ENCODE measurements around the gene EPB41L2. TPM values are rescaled to one million over a fixed set of nuclear protein-coding genes. Genes with fewer than 3 reads are reported as not detected.

EPB41L2 gene
- total RNA-seq, 1 donor from 2014 or later = 314 TPM

DNA sequence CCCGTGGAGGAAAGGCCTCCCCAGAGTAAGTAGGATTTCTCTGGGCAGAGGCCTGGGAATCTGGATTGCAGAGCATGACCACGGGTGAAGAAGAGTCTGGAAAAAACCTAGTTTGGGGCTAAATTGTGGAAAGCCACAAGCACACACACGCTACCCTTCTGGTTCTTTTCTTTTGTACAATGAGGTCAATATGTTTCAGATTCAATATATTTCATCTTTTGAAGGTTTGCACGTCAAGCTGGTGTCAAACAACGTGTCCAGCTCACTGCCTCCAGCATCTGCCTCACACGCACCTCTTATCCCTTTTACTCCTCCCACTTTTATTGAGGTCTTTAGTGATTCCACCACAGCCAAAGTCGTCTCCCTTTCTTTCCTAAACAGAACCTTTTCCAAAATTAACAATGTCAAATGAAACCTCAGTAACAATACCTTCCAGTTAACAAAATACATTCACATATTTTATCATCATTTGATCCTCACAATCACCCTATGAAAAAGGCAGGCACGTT lies 773 bp upstream of the EPB41L2 start:
- H3K9me3 Mint-ChIP-seq (ENCODE audit: unreplicated experiment) = no peaks in the 10 kb centered on the region
- DNase-seq (ENCODE audit: low spot score) = no peak
- H3K4me1 Mint-ChIP-seq (ENCODE audit: unreplicated experiment) = peaks cover 39% of the 10 kb centered on the region
- peaks cover 9% of the 10 kb centered on the region for H3K36me3 Mint-ChIP-seq (ENCODE audit: low read depth, unreplicated experiment)
- peak overlapping the region; percentile 80 for H3K27ac Mint-ChIP-seq (ENCODE audit: unreplicated experiment)
- H3K4me3 Mint-ChIP-seq (ENCODE audit: unreplicated experiment) = peak overlapping the region; percentile 90
- peaks cover 9% of the 10 kb centered on the region for H3K27me3 Mint-ChIP-seq (ENCODE audit: unreplicated experiment)
- TF ChIP-seq CTCF (IDR thresholded peaks at IDR 0.05; ENCODE audit: unreplicated experiment) = no peak

DNA sequence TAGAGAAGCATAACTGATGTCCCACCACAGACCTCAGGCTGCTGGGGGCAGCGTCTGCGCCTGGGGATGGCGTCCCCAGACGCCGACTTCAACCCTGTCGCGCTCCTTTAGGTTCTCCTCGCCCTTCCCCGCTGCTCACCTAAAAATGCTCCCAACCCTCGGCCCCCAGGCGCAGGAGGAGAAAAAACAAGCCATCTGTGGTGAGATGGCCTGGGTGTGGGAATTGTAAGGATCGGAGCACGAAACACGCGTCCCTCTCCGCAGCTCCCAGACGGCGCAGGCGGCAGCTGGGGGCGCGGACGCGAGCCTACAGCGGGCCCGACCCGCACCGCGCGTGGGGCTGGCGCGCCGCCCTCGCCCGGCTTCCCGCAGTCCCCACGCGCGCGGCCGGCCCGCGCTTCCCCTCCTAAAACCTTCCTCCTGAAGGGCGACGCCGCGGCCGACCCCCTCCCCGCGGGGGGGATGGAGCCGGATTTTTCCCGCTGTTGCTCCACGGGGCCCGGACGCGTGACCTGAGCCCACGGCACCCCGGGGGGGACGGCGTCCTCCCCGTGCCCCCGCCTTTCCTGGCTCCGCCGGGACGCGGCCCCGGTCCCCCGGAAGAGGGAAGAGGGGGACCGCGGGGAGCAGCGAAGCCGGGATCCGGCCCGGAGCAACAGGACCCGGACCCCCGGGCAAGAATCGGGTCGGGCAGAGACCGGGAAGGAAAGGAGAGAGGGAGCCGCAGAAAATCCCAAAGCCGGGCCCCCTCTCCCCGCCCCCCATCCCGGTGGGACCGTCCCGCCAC lies 611 bp downstream of the EPB41L2 start:
- DNase-seq (ENCODE audit: low spot score) = peak; percentile 33
- H3K27me3 Mint-ChIP-seq (ENCODE audit: unreplicated experiment) = peaks cover 9% of the 10 kb centered on the region
- peak overlapping the region; percentile 87 for H3K27ac Mint-ChIP-seq (ENCODE audit: unreplicated experiment)

DNA sequence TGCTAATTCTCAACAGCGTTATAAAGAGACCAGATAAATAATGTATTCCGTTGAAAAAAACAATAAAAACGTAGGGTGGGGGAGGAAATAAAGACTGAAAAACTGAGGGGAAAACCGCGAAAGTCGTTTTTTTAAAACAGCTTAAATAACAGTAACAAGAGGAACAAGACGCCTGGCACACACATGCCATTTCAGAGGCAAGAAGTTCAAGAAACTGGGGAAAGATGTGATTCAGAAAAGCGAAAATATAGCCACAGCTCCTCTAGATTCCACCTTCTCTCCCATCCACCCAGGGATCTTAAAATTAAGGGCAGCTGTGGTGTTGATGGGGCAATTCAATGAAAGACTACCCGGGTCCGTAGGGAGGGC lies 1.3 kb downstream of the EPB41L2 start:
- no peak for TF ChIP-seq CTCF (IDR thresholded peaks at IDR 0.05; ENCODE audit: unreplicated experiment)
- Mint-ChIP-seq H3K4me3 (ENCODE audit: unreplicated experiment) (peak overlapping the region; percentile 96), H3K4me1 (ENCODE audit: unreplicated experiment) (peaks cover 36% of the 10 kb centered on the region), H3K9me3 (ENCODE audit: unreplicated experiment) (no peaks in the 10 kb centered on the region), H3K27me3 (ENCODE audit: unreplicated experiment) (peaks cover 9% of the 10 kb centered on the region), H3K36me3 (ENCODE audit: low read depth, unreplicated experiment) (peaks cover 9% of the 10 kb centered on the region), H3K27ac (ENCODE audit: unreplicated experiment) (peak overlapping the region; percentile 64)
- no peak for DNase-seq (ENCODE audit: low spot score)

More for the DNA sequence above, 611 bp downstream of the EPB41L2 start:
- Mint-ChIP-seq H3K4me1 (ENCODE audit: unreplicated experiment) (peaks cover 36% of the 10 kb centered on the region), H3K9me3 (ENCODE audit: unreplicated experiment) (no peaks in the 10 kb centered on the region), H3K36me3 (ENCODE audit: low read depth, unreplicated experiment) (peaks cover 9% of the 10 kb centered on the region), H3K4me3 (ENCODE audit: unreplicated experiment) (peak overlapping the region; percentile 96)
- TF ChIP-seq CTCF (IDR thresholded peaks at IDR 0.05; ENCODE audit: unreplicated experiment) = no peak

DNA sequence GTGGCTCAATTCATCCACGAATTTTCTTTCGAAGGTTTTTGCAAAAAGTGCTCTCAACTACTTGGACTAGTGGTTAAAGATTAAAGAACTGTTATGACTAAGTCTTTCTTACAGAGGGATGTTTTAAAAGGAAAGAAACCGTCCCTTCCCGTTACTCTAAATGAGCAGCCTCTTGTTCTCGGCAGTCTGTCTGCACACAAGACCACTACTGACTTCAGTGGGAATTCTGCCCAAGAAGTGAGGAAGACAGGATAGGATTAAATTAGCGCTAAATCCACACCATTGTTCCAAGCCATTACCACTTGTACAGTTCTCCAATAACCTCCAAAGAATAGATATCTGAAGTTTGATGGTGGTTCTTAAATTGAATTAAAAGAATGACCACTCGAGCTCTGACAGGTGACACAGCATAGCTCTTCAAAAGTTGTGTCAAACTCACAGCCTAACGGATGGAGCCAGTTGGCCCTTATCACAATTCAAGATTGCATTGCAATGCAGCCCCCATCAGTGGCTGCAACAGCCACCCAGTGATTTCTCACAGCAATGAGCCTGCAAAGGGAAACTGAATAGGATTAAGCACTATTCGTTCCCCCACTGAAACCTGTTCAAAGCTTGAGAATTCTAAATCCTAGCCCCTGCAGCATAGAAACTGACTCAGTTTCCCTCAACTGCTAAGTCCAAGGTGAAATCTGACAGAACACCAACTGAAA lies 1.8 kb downstream of the EPB41L2 start:
- Mint-ChIP-seq H3K4me3 (ENCODE audit: unreplicated experiment) (peak overlapping the region; percentile 96), H3K4me1 (ENCODE audit: unreplicated experiment) (peaks cover 36% of the 10 kb centered on the region), H3K36me3 (ENCODE audit: low read depth, unreplicated experiment) (peaks cover 11% of the 10 kb centered on the region), H3K27me3 (ENCODE audit: unreplicated experiment) (peaks cover 9% of the 10 kb centered on the region), H3K9me3 (ENCODE audit: unreplicated experiment) (no peaks in the 10 kb centered on the region), H3K27ac (ENCODE audit: unreplicated experiment) (peak overlapping the region; percentile 64)
- peak; percentile 8 for DNase-seq (ENCODE audit: low spot score)
- TF ChIP-seq CTCF (IDR thresholded peaks at IDR 0.05; ENCODE audit: unreplicated experiment) = no peak

DNA sequence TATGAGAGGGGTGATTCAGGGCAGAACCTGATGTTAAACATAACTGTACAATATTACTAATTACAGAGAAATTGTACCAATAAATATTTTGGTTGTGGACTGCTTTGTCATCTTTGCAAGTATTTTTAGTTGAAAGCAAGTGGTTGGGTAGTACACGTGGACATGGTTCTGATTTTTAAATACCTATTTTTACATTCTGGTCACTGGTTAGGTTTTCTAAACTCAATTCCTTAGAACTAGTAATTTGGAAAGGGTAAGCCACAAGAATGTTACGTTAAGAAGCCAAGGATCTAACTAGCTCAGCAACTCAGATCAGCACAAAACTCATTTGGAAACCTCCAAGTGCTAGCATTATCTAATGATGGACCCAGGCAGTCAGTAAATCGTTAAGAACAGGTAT lies 2.7 kb downstream of the EPB41L2 start:
- peaks cover 9% of the 10 kb centered on the region for H3K27me3 Mint-ChIP-seq (ENCODE audit: unreplicated experiment)
- no peak overlapping the region for H3K27ac Mint-ChIP-seq (ENCODE audit: unreplicated experiment)
- H3K36me3 Mint-ChIP-seq (ENCODE audit: low read depth, unreplicated experiment) = peaks cover 13% of the 10 kb centered on the region
- peaks cover 36% of the 10 kb centered on the region for H3K4me1 Mint-ChIP-seq (ENCODE audit: unreplicated experiment)
- peak overlapping the region; percentile 96 for H3K4me3 Mint-ChIP-seq (ENCODE audit: unreplicated experiment)
- TF ChIP-seq CTCF (IDR thresholded peaks at IDR 0.05; ENCODE audit: unreplicated experiment) = no peak
- DNase-seq (ENCODE audit: low spot score) = no peak
- H3K9me3 Mint-ChIP-seq (ENCODE audit: unreplicated experiment) = no peaks in the 10 kb centered on the region

All from endothelial cell (in vitro differentiated cells).